Peyer's patch (tissue), 4 donors: Measurements from ENCODE around the gene B3GALT5. TPM values are rescaled to one million over a fixed set of nuclear protein-coding genes. Genes with fewer than 3 reads are reported as not detected.

Experiments used
- DNase-seq, 3 donors: peaks; one replicate each; pipeline ENCODE4 v3.0.0-alpha.2; 2017 to 2019
- H3K27ac ChIP-seq, 4 donors: fragments of 200-600 bp; sonication (generic); one replicate each; pipeline ENCODE4 v1.5.1; 2016 to 2019
- H3K27me3 ChIP-seq, 2 donors: fragments of 200-600 bp; sonication (generic); one replicate each; pipeline ENCODE4 v1.5.1; 2019
- H3K36me3 ChIP-seq, 3 donors: fragments of 200-600 bp; sonication (generic); one replicate each; pipeline ENCODE4 v1.5.1; 2016 to 2019
- H3K4me1 ChIP-seq, 4 donors: fragments of 200-600 bp; sonication (generic); one replicate each; pipeline ENCODE4 v1.5.1; 2016 to 2019
- H3K4me3 ChIP-seq, 4 donors: fragments of 200-600 bp; sonication (generic); 1 replicate in 3 of 4; 2 replicates in 1 of 4; pipeline ENCODE4 v1.5.1; 2016 to 2019; ENCODE audit warnings: mild to moderate bottlenecking in 1 of 4
- H3K9me3 ChIP-seq, 4 donors: fragments of 200-600 bp; sonication (generic); one replicate each; pipeline ENCODE4 v1.5.1; 2016 to 2019; ENCODE audit warnings: mild to moderate bottlenecking in 1 of 4
- POLR2A ChIP-seq, 2 donors: fragments of 450-650 bp; IDR thresholded peaks; one replicate each; pipeline ENCODE4 v1.5.1; 2017; ENCODE audit warnings: antibody characterized with exemption in 2 of 2, mild to moderate bottlenecking in 2 of 2, moderate library complexity in 2 of 2
- total RNA-seq, 4 donors: library from RNA; depleted of rRNA; stranded (reverse); fragments of >200 nt; gene quantifications; one replicate each; pipeline ENCODE4 v1.1.0, GENCODE V29; 2016
- TF ChIP-seq, protein P1 (sequence below), 6 experiments: fragments of 450-650 bp in 4 of 6; fragments of 200-600 bp in 2 of 6; sonication (generic) in 1 of 6; IDR thresholded peaks; one replicate each; pipeline ENCODE4 v1.5.1; 2017 to 2019; ENCODE audit warnings: antibody characterized with exemption in 6 of 6, mild to moderate bottlenecking in 3 of 6, moderate library complexity in 1 of 6

Gene B3GALT5
- total RNA-seq, 4 donors from 2014 or later, result 16.5 to 147 (median 125) TPM

DNA sequence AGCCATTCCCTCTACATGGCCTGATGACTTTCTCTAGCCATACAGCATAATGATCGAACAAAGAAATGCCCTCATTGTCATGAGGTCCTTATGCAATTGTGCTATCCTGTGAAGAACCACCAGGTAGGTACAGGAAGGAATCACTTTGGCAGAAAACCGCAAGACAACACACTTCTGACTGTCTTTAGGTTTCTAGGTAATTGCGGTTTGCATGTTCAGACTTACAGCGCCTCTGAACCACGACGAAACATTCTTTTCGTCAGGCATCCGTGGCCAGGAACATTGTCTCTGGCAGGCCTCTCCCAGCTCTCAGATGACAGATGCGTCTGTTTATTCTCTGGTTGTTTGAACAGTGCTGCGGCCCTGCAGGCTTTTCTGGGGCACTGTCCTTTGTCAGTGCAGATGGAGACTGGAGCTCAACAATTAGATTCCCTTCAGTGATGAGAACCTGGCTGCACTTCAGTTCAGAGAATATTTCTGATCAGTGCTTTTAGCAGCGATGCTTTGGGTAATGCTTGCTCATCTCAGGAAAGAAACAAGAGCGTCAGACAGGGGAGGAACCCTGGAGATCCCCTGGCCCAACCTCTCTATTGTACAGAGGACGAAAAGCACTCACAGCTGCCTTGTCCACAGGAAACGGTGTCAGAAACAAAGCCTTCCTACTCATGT lies 63.4 kb downstream of the B3GALT5 start:
- Histone ChIP-seq H3K4me3 (peak overlapping the region in 1 of 4 donors; percentile 9), H3K27me3 (no peaks in the 10 kb centered on the region), H3K27ac (peak overlapping the region in 2 of 4 donors; percentile 37 to 65), H3K36me3 (no peaks in the 10 kb centered on the region), H3K4me1 (peaks cover 0 to 18% (median 0%) of the 10 kb centered on the region in 4 donors), H3K9me3 (no peaks in the 10 kb centered on the region)
- no peak for DNase-seq
- TF ChIP-seq, protein P1, sequence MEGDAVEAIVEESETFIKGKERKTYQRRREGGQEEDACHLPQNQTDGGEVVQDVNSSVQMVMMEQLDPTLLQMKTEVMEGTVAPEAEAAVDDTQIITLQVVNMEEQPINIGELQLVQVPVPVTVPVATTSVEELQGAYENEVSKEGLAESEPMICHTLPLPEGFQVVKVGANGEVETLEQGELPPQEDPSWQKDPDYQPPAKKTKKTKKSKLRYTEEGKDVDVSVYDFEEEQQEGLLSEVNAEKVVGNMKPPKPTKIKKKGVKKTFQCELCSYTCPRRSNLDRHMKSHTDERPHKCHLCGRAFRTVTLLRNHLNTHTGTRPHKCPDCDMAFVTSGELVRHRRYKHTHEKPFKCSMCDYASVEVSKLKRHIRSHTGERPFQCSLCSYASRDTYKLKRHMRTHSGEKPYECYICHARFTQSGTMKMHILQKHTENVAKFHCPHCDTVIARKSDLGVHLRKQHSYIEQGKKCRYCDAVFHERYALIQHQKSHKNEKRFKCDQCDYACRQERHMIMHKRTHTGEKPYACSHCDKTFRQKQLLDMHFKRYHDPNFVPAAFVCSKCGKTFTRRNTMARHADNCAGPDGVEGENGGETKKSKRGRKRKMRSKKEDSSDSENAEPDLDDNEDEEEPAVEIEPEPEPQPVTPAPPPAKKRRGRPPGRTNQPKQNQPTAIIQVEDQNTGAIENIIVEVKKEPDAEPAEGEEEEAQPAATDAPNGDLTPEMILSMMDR (IDR thresholded peaks at IDR 0.05), result no peak
- no peak for TF ChIP-seq POLR2A (IDR thresholded peaks at IDR 0.05)

- no peak overlapping the region for H3K4me3 ChIP-seq
Observed at GRCh38 chr21:39680216-39680615, 67.5 kb downstream of the B3GALT5 start.

GRCh38 chr21:39681257-39681656 lies 68.5 kb downstream of the B3GALT5 start:
- H3K4me3 ChIP-seq, result no peak overlapping the region
- H3K36me3 ChIP-seq, result no peaks in the 10 kb centered on the region
- no peak overlapping the region for H3K27ac ChIP-seq
- DNase-seq, result no peak
- H3K9me3 ChIP-seq, result no peaks in the 10 kb centered on the region
- H3K27me3 ChIP-seq, result no peaks in the 10 kb centered on the region
- TF ChIP-seq, protein P1 (IDR thresholded peaks at IDR 0.05), result no peak
- no peak for TF ChIP-seq POLR2A (IDR thresholded peaks at IDR 0.05)
- H3K4me1 ChIP-seq, result peaks cover 0 to 8% (median 0%) of the 10 kb centered on the region in 4 donors

More at GRCh38 chr21:39680216-39680615, 67.5 kb downstream of the B3GALT5 start:
- TF ChIP-seq, protein P1 (IDR thresholded peaks at IDR 0.05), result no peak
- TF ChIP-seq POLR2A (IDR thresholded peaks at IDR 0.05), result peak in 1 of 2 donors; percentile 3
- Histone ChIP-seq H3K27me3 (no peaks in the 10 kb centered on the region), H3K27ac (no peak overlapping the region), H3K9me3 (no peaks in the 10 kb centered on the region), H3K36me3 (no peaks in the 10 kb centered on the region), H3K4me1 (no peaks in the 10 kb centered on the region)
- no peak for DNase-seq

DNA sequence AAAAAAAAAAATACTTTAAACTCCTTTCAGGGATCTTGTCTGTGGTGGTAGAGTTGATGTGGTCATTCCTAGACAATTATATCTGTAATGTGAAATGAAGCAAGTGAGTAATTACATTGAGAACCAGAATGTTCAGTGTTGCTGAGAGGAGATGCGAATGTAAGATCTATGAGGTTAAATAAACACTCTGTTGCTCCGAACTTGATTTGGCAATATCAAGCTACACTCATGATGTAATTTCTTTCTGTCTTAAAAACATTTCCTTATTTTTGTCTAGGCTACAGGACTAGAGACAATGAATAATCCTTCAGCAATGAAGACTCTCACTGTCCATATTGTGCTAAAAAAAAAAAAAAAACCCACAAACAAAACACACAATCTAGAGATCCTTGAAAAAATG lies 69.1 kb downstream of the B3GALT5 start:
- TF ChIP-seq POLR2A (IDR thresholded peaks at IDR 0.05), result no peak
- TF ChIP-seq, protein P1 (IDR thresholded peaks at IDR 0.05), result no peak
- H3K27ac ChIP-seq, result no peak overlapping the region
- H3K9me3 ChIP-seq, result no peaks in the 10 kb centered on the region
- DNase-seq, result no peak
- H3K4me3 ChIP-seq, result no peak overlapping the region
- no peaks in the 10 kb centered on the region for H3K36me3 ChIP-seq
- H3K27me3 ChIP-seq, result no peaks in the 10 kb centered on the region
- H3K4me1 ChIP-seq, result peaks cover 0 to 11% (median 0%) of the 10 kb centered on the region in 4 donors

DNA sequence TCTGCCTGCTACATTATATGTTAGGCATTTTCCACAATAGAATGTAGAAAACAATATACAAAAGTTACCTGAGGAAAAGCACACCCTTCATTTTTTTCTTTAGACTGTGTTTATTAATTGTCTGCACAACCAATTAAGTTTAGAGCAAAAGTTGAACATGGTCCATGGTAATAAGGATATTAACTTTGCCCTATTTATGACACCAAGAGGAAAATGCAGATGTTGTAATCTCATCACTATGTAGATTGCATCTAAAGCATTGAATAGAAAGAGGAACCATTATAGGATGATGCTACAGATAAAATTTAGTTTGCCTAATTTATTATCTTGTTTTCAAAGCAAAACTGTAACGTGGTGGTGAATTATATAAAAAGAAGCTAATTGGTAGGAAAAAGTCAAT lies 72.5 kb downstream of the B3GALT5 start:
- H3K4me3 ChIP-seq, result no peak overlapping the region
- H3K27ac ChIP-seq, result peak overlapping the region in 2 of 4 donors; percentile 81 to 90
- H3K36me3 ChIP-seq, result no peaks in the 10 kb centered on the region
- H3K4me1 ChIP-seq, result peaks cover 0 to 18% (median 0%) of the 10 kb centered on the region in 4 donors
- H3K9me3 ChIP-seq, result no peaks in the 10 kb centered on the region
- H3K27me3 ChIP-seq, result no peaks in the 10 kb centered on the region
- TF ChIP-seq, protein P1 (IDR thresholded peaks at IDR 0.05), result no peak
- TF ChIP-seq POLR2A (IDR thresholded peaks at IDR 0.05), result no peak
- DNase-seq, result no peak
